Stomach (tissue), 19 donors: Measurements from ENCODE around the gene LRRC27. TPM values are rescaled to one million over a fixed set of nuclear protein-coding genes. Genes with fewer than 3 reads are reported as not detected.

Source experiments
- DNase-seq, 2 donors: peaks; one replicate each; pipeline versions ENCODE4 v3.0.0 to v3.0.0-alpha.2; 2013 to 2019
- H3K27ac ChIP-seq, 5 donors: fragments of 200-600 bp in 4 of 5; sonication (generic) in 4 of 5; one replicate each; pipeline ENCODE4 v1.5.1; 2013 to 2019; ENCODE audit warnings: mild to moderate bottlenecking in 1 of 5, moderate library complexity in 1 of 5
- H3K27me3 ChIP-seq, 3 donors: fragments of 200-600 bp; sonication (generic); one replicate each; pipeline ENCODE4 v1.5.1; 2017 to 2019; ENCODE audit warnings: mixed run types in 1 of 3
- H3K36me3 ChIP-seq, 4 donors: fragments of 200-600 bp; sonication (generic); 1 replicate in 3 of 4; 2 replicates in 1 of 4; pipeline ENCODE4 v1.5.1; 2016 to 2019
- H3K4me1 ChIP-seq, 4 donors: fragments of 200-600 bp; sonication (generic); one replicate each; pipeline ENCODE4 v1.5.1; 2016 to 2019
- H3K4me3 ChIP-seq, 4 donors: fragments of 200-600 bp; sonication (generic) in 3 of 4; one replicate each; pipeline ENCODE4 v1.5.1; 2016 to 2019; ENCODE audit warnings: mild to moderate bottlenecking in 1 of 4
- H3K9me3 ChIP-seq, 4 donors: fragments of 200-600 bp; sonication (generic); one replicate each; pipeline ENCODE4 v1.5.1; 2016 to 2019
- CTCF ChIP-seq, 7 experiments: fragments of 450-650 bp in 4 of 7; fragments of 200-600 bp in 3 of 7; sonication (generic) in 3 of 7; IDR thresholded peaks; one replicate each; pipeline ENCODE4 v1.5.1; 2016 to 2019; ENCODE audit warnings: antibody characterized with exemption in 7 of 7, control low read depth in 2 of 7, mild to moderate bottlenecking in 1 of 7
- EP300 ChIP-seq: sonication (generic); formaldehyde crosslinking; IDR thresholded peaks from one replicate; pipeline ENCODE4 v1.6.1; 2017; ENCODE audit warnings: antibody characterized with exemption
- POLR2A ChIP-seq, 4 donors: fragments of 450-650 bp; IDR thresholded peaks; one replicate each; pipeline ENCODE4 v1.6.1; 2016; ENCODE audit warnings: antibody characterized with exemption in 4 of 4, control low read depth in 2 of 4, mild to moderate bottlenecking in 1 of 4, moderate library complexity in 1 of 4
- POLR2AphosphoS5 ChIP-seq, 3 donors: sonication (generic); formaldehyde crosslinking; IDR thresholded peaks; one replicate each; pipeline ENCODE4 v1.6.1; 2016; ENCODE audit warnings: antibody characterized with exemption in 3 of 3
- WGBS, 5 donors: extraction: QIAGEN DNeasy Blood & Tissue Kit in 3 of 5; methylation state at CpG; one replicate each; pipeline versions ENCODE4 v1.1.5 to v1.1.7; 2013 to 2018; 5-methylcytosine and 5-hydroxymethylcytosine counted together
- intact Hi-C: fragments of 100-400 bp; cut with DNase I; formaldehyde crosslinking; loops from one replicate; pipeline ENCODE4 v1.15.1; 2023; ENCODE audit warnings: low total_unique reads
- long read RNA-seq, 10 donors: transcript quantifications; one replicate each; lab custom pipeline, GENCODE V29; 2026
- polyA plus RNA-seq, 3 donors: library from polyadenylated mRNA; stranded (reverse); fragments of 200-250 nt; gene quantifications; one replicate each; pipeline ENCODE4 v1.2.3, GENCODE V29; 2013
- total RNA-seq, 5 donors: library from RNA; depleted of rRNA; stranded (reverse); fragments of >200 nt; gene quantifications; one replicate each; pipeline versions ENCODE4 v1.1.0 to v1.2.3, GENCODE V29; 2014 to 2016
- donor health status: healthy with polysubstance abuse.
- donor health status: Bipolar disorder and iron deficiency.
- donor health status: healthy.

LRRC27 gene
- 10 to 100 TPM in 4 of 5 donors, 1 to 10 TPM in 1; 7.5 to 31.3 (median 15.1) TPM for total RNA-seq
- polyA plus RNA-seq = 1 to 10 TPM; 4.2 to 7.0 (median 6.9) TPM
- long read RNA-seq, donor 1, full-length matches to known transcripts = 1 of 1 reads
- long read RNA-seq, donor 1, partial matches to known transcripts = 0 of 1 reads
- long read RNA-seq, donor 1, other reads (novel, unspliced or antisense) = 0 of 1 reads
- long read RNA-seq, donor 2 = 0 reads
- long read RNA-seq, donor 3, partial matches to known transcripts = 0 of 1 reads
- long read RNA-seq, donor 3, other reads (novel, unspliced or antisense) = 0 of 1 reads
- long read RNA-seq, donor 4 = 0 reads
- long read RNA-seq, donor 5 = 0 reads
- long read RNA-seq, donor 6 = 0 reads
- long read RNA-seq, donor 7, partial matches to known transcripts = 0 of 2 reads
- long read RNA-seq, donor 7, other reads (novel, unspliced or antisense) = 0 of 2 reads
- long read RNA-seq, donor 8 = 0 reads
- long read RNA-seq, donor 9, partial matches to known transcripts = 0 of 1 reads
- long read RNA-seq, donor 9, other reads (novel, unspliced or antisense) = 0 of 1 reads
- long read RNA-seq, donor 10 = 0 reads

GRCh38 chr10:132331601-132332432 is at the start of gene LRRC27:
Gene LRRC27, plus strand, starts transcription at chr10:132332193. Its CDS starts 1,332 bp downstream, at chr10:132333525.
- 0 to 1% (median 0%) methylated on average over 17 to 87 of the region's 89 CpGs for WGBS, 5 donors
- intact Hi-C loops = no loop called here
- peak; percentile 99 to 100 for DNase-seq

GRCh38 chr10:132282667-132283603 is 49.1 kb upstream of the LRRC27 start:
- intact Hi-C loops = no loop called here
- TF ChIP-seq EP300 (no peak), POLR2AphosphoS5 (IDR thresholded peaks at IDR 0.05) (no peak), CTCF (IDR thresholded peaks at IDR 0.05) (no peak), POLR2A (IDR thresholded peaks at IDR 0.05) (no peak)
- 43 to 53% (median 48%) methylated on average over 23 to 36 of the region's 36 CpGs for WGBS, 5 donors

More at GRCh38 chr10:132331601-132332432, at the start of gene LRRC27:
- H3K36me3 ChIP-seq = peaks cover 0 to 9% (median 2%) of the 10 kb centered on the region in 4 donors
- peak within 1 kb of the TSS; percentile 68 to 91 (median 84) for H3K27ac ChIP-seq
- H3K9me3 ChIP-seq = no peaks in the 10 kb centered on the region
- peaks cover 21 to 64% (median 42%) of the 10 kb centered on the region in 4 donors for H3K4me1 ChIP-seq
- H3K4me3 ChIP-seq = peak within 1 kb of the TSS; percentile 62 to 97 (median 92)
- no peaks in the 10 kb centered on the region for H3K27me3 ChIP-seq
- TF ChIP-seq CTCF (IDR thresholded peaks at IDR 0.05) = no peak
- peak in 1 of 4 donors; percentile 58 for TF ChIP-seq POLR2A (IDR thresholded peaks at IDR 0.05)
- TF ChIP-seq POLR2AphosphoS5 (IDR thresholded peaks at IDR 0.05) = peak; percentile 80 to 93 (median 81)
- TF ChIP-seq EP300 = no peak

GRCh38 chr10:132283604-132284382 is 48.2 kb upstream of the LRRC27 start:
- H3K27me3 ChIP-seq = peaks cover 0 to 35% (median 19%) of the 10 kb centered on the region in 3 donors
- peaks cover 0 to 9% (median 4%) of the 10 kb centered on the region in 4 donors for H3K4me1 ChIP-seq
- no peak overlapping the region for H3K4me3 ChIP-seq
- no peak for DNase-seq
- TF ChIP-seq POLR2A (IDR thresholded peaks at IDR 0.05) (no peak), EP300 (no peak), POLR2AphosphoS5 (IDR thresholded peaks at IDR 0.05) (no peak), CTCF (IDR thresholded peaks at IDR 0.05) (no peak)
- peaks cover 0 to 7% (median 5%) of the 10 kb centered on the region in 4 donors for H3K9me3 ChIP-seq
- no peaks in the 10 kb centered on the region for H3K36me3 ChIP-seq
- intact Hi-C loops = no loop called here
- 60 to 76% (median 65%) methylated on average over 24 of the region's 24 CpGs for WGBS, 5 donors
- no peak overlapping the region for H3K27ac ChIP-seq

More at GRCh38 chr10:132282667-132283603, 49.1 kb upstream of the LRRC27 start:
- Histone ChIP-seq H3K27me3 (peaks cover 0 to 35% (median 19%) of the 10 kb centered on the region in 3 donors), H3K9me3 (no peaks in the 10 kb centered on the region), H3K4me1 (peaks cover 0 to 9% (median 4%) of the 10 kb centered on the region in 4 donors), H3K4me3 (no peak overlapping the region), H3K27ac (no peak overlapping the region), H3K36me3 (no peaks in the 10 kb centered on the region)
- DNase-seq = peak in 1 of 2 donors; percentile 60
